Suprapubic skin (tissue), 3 donors: ENCODE measurements around the gene APCDD1.

ENCODE experiments used
- CTCF ChIP-seq, 2 donors: fragments of 200-600 bp in 1 of 2; fragments of 450-650 bp in 1 of 2; sonication (generic) in 1 of 2; IDR thresholded peaks; one replicate each; pipeline ENCODE4 v1.5.1; 2016 to 2019; ENCODE audit warnings: antibody characterized with exemption in 2 of 2, mild to moderate bottlenecking in 1 of 2, moderate library complexity in 1 of 2
- POLR2A ChIP-seq, 2 donors: fragments of 450-650 bp; IDR thresholded peaks; one replicate each; pipeline ENCODE4 v1.6.1; 2017; ENCODE audit warnings: antibody characterized with exemption in 2 of 2, mild to moderate bottlenecking in 2 of 2, moderate library complexity in 2 of 2

GRCh38 chr18:10442551-10442971 lies 11.9 kb upstream of the APCDD1 start:
- TF ChIP-seq POLR2A (IDR thresholded peaks at IDR 0.05): no peak
- no peak for TF ChIP-seq CTCF (IDR thresholded peaks at IDR 0.05)
